ENCODE data around the gene KIF5A. TPM values are rescaled to one million over a fixed set of nuclear protein-coding genes. Genes with fewer than 3 reads are reported as not detected.

Gene KIF5A
- total RNA-seq, 2 experiments from 2014 or later: 0.60 to 0.86 TPM

GRCh38 chr12:57629897-57630471 lies 80.1 kb downstream of the KIF5A start:
- Mint-ChIP-seq H3K4me1 (ENCODE audit: low read depth) (peaks cover 12% of the 10 kb centered on the region), H3K9me3 (no peaks in the 10 kb centered on the region), H3K36me3 (ENCODE audit: low read depth) (no peaks in the 10 kb centered on the region), H3K27me3 (ENCODE audit: low read depth) (peaks cover 71% of the 10 kb centered on the region), H3K4me3 (no peak overlapping the region), H3K27ac (no peak overlapping the region)
- DNase-seq: no peak
- CTCF ChIA-PET: interaction anchor here (0.7 to 2.2 kb wide), 7 partner anchors 8 to 47 kb away, joined by 3 to 6 read pairs (median 4); no protein-coding TSS in a partner anchor
- intact Hi-C loops (cut with micrococcal nuclease): loop anchor here (5.0 kb wide), 1 partner anchor 267 kb away; no protein-coding TSS in a partner anchor

DNA sequence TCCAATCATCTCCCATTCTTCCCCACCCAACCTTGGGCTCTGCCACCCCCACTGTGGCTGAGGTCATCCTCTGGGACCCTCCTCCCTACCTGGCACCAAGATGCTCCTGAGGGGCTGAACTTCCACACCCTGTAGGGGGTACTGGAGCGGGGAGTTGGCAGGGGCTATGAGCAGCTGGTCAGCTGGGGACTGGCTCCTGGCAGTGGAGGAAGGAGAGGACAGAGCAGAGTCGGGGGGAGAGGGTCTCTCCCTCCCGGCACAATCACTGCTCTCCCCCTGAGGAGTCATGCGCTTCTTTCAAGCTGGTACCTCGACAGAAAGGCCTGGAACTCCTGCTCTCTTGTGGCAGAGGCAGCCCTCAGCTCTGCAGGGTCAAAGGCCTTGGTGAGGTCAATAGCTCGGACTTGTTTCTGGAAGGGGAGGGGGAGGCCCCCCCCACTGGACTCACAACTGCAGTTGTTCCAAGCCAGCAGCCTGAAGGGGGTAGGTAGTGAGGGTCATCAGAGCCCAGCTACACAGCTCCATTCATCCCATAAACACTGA lies 81.1 kb downstream of the KIF5A start:
- H3K4me3 Mint-ChIP-seq: no peak overlapping the region
- peaks cover 12% of the 10 kb centered on the region for H3K4me1 Mint-ChIP-seq (ENCODE audit: low read depth)
- intact Hi-C loops (cut with micrococcal nuclease): loop anchor here (5.0 kb wide), 1 partner anchor 266 kb away; no protein-coding TSS in a partner anchor
- H3K27ac Mint-ChIP-seq: no peak overlapping the region
- H3K36me3 Mint-ChIP-seq (ENCODE audit: low read depth): no peaks in the 10 kb centered on the region
- H3K9me3 Mint-ChIP-seq: no peaks in the 10 kb centered on the region
- CTCF ChIA-PET: interaction anchor here (0.8 to 2.2 kb wide), 9 partner anchors 9 to 57 kb away, joined by 3 to 6 read pairs (median 3); no protein-coding TSS in a partner anchor
- no peak for DNase-seq
- H3K27me3 Mint-ChIP-seq (ENCODE audit: low read depth): peaks cover 65% of the 10 kb centered on the region

GRCh38 chr12:57631566-57632072 lies 81.8 kb downstream of the KIF5A start:
- Mint-ChIP-seq H3K9me3 (no peaks in the 10 kb centered on the region), H3K27ac (no peak overlapping the region), H3K27me3 (ENCODE audit: low read depth) (peaks cover 59% of the 10 kb centered on the region), H3K4me1 (ENCODE audit: low read depth) (peaks cover 12% of the 10 kb centered on the region), H3K36me3 (ENCODE audit: low read depth) (no peaks in the 10 kb centered on the region), H3K4me3 (peak overlapping the region; percentile 73)
- CTCF ChIA-PET: interaction anchor here (0.8 to 3.5 kb wide), 8 partner anchors 9 to 56 kb away, joined by 3 to 37 read pairs (median 4); no protein-coding TSS in a partner anchor
- DNase-seq: no peak
- intact Hi-C loops (cut with micrococcal nuclease): loop anchor here (1.0 to 5.0 kb wide), 3 partner anchors 21 to 266 kb away; partner anchors contain the start of gene ARHGEF25

GRCh38 chr12:57632073-57632957 lies 82.5 kb downstream of the KIF5A start:
- peaks cover 8% of the 10 kb centered on the region for H3K4me1 Mint-ChIP-seq (ENCODE audit: low read depth)
- intact Hi-C loops (cut with micrococcal nuclease): loop anchor here (1.0 to 5.0 kb wide), 3 partner anchors 22 to 265 kb away; partner anchors contain the start of gene ARHGEF25
- peaks cover 54% of the 10 kb centered on the region for H3K27me3 Mint-ChIP-seq (ENCODE audit: low read depth)
- H3K27ac Mint-ChIP-seq: no peak overlapping the region
- H3K9me3 Mint-ChIP-seq: no peaks in the 10 kb centered on the region
- H3K4me3 Mint-ChIP-seq: peak overlapping the region; percentile 73
- DNase-seq: peak; percentile 41
- CTCF ChIA-PET: interaction anchor here (0.6 to 3.5 kb wide), 16 partner anchors 11 to 279 kb away, joined by 3 to 37 read pairs (median 4); no protein-coding TSS in a partner anchor
- no peaks in the 10 kb centered on the region for H3K36me3 Mint-ChIP-seq (ENCODE audit: low read depth)

GRCh38 chr12:57632958-57633840 lies 83.4 kb downstream of the KIF5A start, which contains the start of gene B4GALNT1:
TSS of gene B4GALNT1 (minus strand) at chr12:57633201. CDS start at chr12:57632132, 1,069 bp downstream.
- CTCF ChIA-PET: interaction anchor here (0.6 to 3.5 kb wide), 17 partner anchors 12 to 280 kb away, joined by 3 to 37 read pairs (median 3); no protein-coding TSS in a partner anchor
- DNase-seq: peak; percentile 65
- H3K4me3 Mint-ChIP-seq: peak within 1 kb of the TSS; percentile 73
- H3K4me1 Mint-ChIP-seq (ENCODE audit: low read depth): peaks cover 8% of the 10 kb centered on the region
- H3K27me3 Mint-ChIP-seq (ENCODE audit: low read depth): peaks cover 49% of the 10 kb centered on the region
- no peaks in the 10 kb centered on the region for H3K36me3 Mint-ChIP-seq (ENCODE audit: low read depth)
- intact Hi-C loops (cut with micrococcal nuclease): loop anchor here (1.0 to 5.0 kb wide), 8 partner anchors 12 to 264 kb away; partner anchors contain the start of genes ARHGEF25 and GLI1
- H3K9me3 Mint-ChIP-seq: no peaks in the 10 kb centered on the region
- no peak within 1 kb of the TSS for H3K27ac Mint-ChIP-seq

Small RNA genes lying within 50 kb of the gene (microRNA-seq; reads per million reads assigned to microRNA genes)
- 4.4 reads per million for gene MIR616 (ENCODE audit: borderline microRNAs expressed, borderline replicate concordance)
- gene MIR6758 (ENCODE audit: borderline microRNAs expressed, borderline replicate concordance): not detected

Other genes with a start within 250 kb of the KIF5A start
- gene R3HDM2, start 119.0 kb upstream of the KIF5A start, total RNA-seq: 10 to 100 TPM; 42.2 to 44.8 TPM
- not detected for gene INHBC, start 115.3 kb upstream of the KIF5A start, total RNA-seq
- gene INHBE, start 94.7 kb upstream of the KIF5A start, total RNA-seq: 1 to 10 TPM in 1 of 2 experiments, under 1 TPM in 1; 0.81 to 1.0 TPM
- not detected for gene GLI1, start 90.3 kb upstream of the KIF5A start, total RNA-seq
- 10 to 100 TPM; 95.9 to 97.9 TPM for gene ARHGAP9, start 70.2 kb upstream of the KIF5A start, total RNA-seq
- 100 to 1,000 TPM; 481 to 489 TPM for gene MARS1, start 62.0 kb upstream of the KIF5A start, total RNA-seq
- gene DDIT3, start 29.5 kb upstream of the KIF5A start, total RNA-seq: 10 to 100 TPM; 44.6 to 45.6 TPM
- gene MBD6, start 27.2 kb upstream of the KIF5A start, total RNA-seq: 10 to 100 TPM; 43.5 to 45.5 TPM
- gene DCTN2, start 2.9 kb upstream of the KIF5A start, total RNA-seq: 10 to 100 TPM; 65.1 to 71.7 TPM
- 10 to 100 TPM; 11.8 to 12.7 TPM for gene PIP4K2C, start 41.1 kb downstream of the KIF5A start, total RNA-seq
- gene DTX3, start 54.8 kb downstream of the KIF5A start, total RNA-seq: 10 to 100 TPM; 15.8 to 16.2 TPM
- 1 to 10 TPM; 1.4 to 1.5 TPM for gene ARHGEF25, start 61.4 kb downstream of the KIF5A start, total RNA-seq
- 1 to 10 TPM; 1.4 to 1.8 TPM for gene B4GALNT1, start 83.2 kb downstream of the KIF5A start, total RNA-seq
- 10 to 100 TPM; 60.7 to 60.9 TPM for gene OS9, start 144.1 kb downstream of the KIF5A start, total RNA-seq
- 10 to 100 TPM; 26.7 to 28.0 TPM for gene AGAP2, start 188.7 kb downstream of the KIF5A start, total RNA-seq
- 1 to 10 TPM; 6.4 to 7.7 TPM for gene TSPAN31, start 195.0 kb downstream of the KIF5A start, total RNA-seq
- gene CDK4, start 202.3 kb downstream of the KIF5A start, total RNA-seq: 100 to 1,000 TPM; 194 to 202 TPM
- gene MARCHF9, start 205.1 kb downstream of the KIF5A start, total RNA-seq: 10 to 100 TPM; 10.4 to 10.8 TPM
- gene CYP27B1, start 217.0 kb downstream of the KIF5A start, total RNA-seq: 1 to 10 TPM; 5.4 to 6.1 TPM
- gene METTL1, start 222.1 kb downstream of the KIF5A start, total RNA-seq: 10 to 100 TPM; 17.3 to 20.4 TPM
- gene EEF1AKMT3, start 222.6 kb downstream of the KIF5A start, total RNA-seq: 1 to 10 TPM; 3.6 to 4.6 TPM
- gene TSFM, start 232.7 kb downstream of the KIF5A start, total RNA-seq: 10 to 100 TPM; 32.8 to 34.3 TPM